Activated CD8-positive, alpha-beta memory T cell treated with anti-CD3 and anti-CD28 coated beads, Interleukin-2, amount 50 U/mL, for 24 hours (primary cell): ENCODE data around the gene KAZALD1.

Source experiments
- DNase-seq: peaks from one replicate; pipeline ENCODE4 v3.0.0-alpha.2; 2020; ENCODE audit errors: extremely low read depth

The KAZALD1 gene, protein sequence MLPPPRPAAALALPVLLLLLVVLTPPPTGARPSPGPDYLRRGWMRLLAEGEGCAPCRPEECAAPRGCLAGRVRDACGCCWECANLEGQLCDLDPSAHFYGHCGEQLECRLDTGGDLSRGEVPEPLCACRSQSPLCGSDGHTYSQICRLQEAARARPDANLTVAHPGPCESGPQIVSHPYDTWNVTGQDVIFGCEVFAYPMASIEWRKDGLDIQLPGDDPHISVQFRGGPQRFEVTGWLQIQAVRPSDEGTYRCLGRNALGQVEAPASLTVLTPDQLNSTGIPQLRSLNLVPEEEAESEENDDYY

DNA sequence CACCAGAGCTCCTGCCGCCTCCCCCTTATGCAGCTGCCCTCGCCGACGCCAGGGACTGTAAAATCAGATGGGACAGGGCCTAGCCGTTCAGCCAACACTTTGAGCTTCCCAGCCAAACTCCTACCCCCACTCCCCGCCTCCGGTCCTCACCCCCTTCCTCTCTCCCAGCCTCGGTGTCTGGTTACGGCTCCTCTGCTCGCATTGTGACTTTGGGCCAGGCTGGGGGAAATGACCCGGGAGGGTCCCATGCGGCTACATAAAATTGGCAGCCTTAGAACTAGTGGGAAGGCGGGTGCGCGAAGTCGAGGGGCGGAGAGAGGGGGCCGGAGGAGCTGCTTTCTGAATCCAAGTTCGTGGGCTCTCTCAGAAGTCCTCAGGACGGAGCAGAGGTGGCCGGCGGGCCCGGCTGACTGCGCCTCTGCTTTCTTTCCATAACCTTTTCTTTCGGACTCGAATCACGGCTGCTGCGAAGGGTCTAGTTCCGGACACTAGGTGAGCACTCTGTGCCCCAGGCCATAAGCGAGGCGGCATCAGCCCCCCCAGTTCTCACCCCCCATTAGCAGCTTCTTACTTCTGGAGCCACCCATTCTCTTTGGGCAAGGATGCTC is at the start of gene KAZALD1:
Gene KAZALD1, plus strand, starts transcription at position 366 of the 608 bp plus-strand sequence. CDS start 604 bp downstream, outside the sequence.
- no peak for DNase-seq

DNA sequence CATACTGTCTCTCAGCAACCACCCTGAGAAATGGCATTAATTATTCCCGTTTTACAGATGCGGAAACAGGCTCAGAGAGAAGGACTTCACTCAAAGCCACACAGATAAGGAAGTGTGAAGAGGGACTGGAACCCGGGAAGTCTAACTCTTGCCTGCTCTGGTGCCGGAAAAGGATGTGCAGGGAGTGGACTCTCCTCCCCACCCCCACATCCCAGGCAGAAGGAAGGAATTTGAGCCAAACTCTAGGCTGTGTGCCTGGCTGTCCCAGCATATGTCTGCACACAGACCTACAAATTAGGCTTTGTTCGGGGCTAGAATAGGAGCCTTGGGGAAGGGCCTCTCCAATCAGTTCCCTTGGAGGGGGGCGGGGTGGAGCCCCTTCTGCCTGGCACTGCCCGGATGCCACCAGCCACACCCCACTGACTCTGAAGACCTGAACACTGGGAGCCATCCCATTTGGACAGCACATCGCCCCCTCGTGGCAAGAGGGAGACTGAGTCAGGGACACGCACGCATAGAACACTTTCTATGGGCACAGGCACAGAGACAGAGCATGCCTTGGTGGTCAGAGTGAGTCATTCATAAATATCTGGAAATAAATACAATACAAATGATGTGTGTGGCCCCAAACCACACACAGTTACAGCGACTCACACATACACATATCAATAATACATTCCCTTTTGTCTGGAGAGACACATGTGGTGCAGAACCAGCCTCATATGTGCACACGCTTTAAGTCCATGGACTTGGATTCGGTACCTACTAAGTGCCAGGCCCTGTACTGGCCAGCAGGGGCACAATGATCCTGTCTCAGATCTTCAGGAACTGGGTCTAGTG is 49.0 kb upstream of the KAZALD1 start:
- DNase-seq: no peak

GRCh38 chr10:101013365-101013825 is 48.4 kb upstream of the KAZALD1 start:
- no peak for DNase-seq

- no peak for DNase-seq
Observed at GRCh38 chr10:101014230-101014884, 47.4 kb upstream of the KAZALD1 start.

GRCh38 chr10:101014966-101015581 is 46.7 kb upstream of the KAZALD1 start:
- DNase-seq: no peak

DNA sequence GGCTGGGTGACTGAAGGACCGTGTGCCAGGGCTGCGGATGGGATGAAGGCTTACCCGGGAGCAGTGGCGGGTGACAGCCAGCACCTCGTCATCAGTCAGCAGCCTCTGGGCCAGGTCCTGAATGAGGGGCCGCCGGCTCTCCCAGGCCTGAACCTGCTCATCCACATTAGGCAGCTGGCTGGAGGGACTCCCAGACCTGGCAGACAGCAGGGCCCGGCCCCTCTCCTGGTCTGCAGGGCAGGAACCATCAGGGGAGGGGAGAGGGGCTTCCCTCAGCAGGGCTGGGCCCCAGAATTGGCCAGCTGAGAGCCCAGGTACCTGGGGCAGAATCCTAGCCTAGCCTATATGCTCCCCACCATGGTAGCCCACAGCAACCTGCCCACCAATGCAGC is 46.2 kb upstream of the KAZALD1 start:
- no peak for DNase-seq

DNA sequence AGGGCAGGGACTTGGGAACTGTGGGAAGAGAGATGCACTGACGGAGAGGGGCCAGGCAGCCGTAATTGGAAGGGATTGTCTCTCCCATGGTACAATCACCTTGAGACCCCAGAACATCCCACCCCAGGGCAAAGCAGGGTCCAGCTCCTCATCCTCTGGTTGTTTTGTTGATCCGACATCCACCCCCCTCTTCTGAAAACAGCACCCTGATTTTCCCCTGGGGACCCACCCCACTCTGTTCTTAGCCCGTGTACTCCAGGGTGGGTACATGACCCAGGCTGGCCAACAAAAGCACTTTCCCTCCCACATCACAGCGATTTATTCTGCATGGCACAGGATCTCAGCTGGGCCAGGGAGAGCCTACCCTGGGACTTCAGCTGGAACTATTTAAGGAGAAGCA is 45.0 kb upstream of the KAZALD1 start:
- no peak for DNase-seq

DNA sequence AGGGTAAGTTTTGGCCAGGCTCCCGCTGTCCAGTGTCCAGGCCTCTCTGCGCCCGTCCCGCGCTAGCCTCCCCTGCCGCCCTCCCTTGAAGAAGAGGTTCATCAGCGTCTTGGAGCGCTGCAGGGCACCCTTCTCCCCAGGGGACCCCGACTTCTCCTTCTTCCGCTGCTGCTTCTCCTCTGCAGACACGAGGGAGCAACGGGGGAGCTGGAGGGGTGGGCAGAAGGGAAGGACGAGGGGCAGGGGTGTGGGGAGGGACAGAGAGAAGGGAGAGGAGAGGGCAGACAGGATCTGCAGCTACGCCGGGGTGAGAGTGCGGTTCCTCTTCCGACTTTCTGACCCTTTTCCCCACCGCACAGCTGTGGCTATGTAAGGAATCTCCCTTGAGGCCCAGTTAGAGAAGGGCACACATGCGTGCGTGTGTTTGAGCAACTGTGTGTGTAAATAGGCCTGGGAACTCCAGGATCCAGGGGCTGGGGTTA is 43.6 kb upstream of the KAZALD1 start:
- no peak for DNase-seq

DNA sequence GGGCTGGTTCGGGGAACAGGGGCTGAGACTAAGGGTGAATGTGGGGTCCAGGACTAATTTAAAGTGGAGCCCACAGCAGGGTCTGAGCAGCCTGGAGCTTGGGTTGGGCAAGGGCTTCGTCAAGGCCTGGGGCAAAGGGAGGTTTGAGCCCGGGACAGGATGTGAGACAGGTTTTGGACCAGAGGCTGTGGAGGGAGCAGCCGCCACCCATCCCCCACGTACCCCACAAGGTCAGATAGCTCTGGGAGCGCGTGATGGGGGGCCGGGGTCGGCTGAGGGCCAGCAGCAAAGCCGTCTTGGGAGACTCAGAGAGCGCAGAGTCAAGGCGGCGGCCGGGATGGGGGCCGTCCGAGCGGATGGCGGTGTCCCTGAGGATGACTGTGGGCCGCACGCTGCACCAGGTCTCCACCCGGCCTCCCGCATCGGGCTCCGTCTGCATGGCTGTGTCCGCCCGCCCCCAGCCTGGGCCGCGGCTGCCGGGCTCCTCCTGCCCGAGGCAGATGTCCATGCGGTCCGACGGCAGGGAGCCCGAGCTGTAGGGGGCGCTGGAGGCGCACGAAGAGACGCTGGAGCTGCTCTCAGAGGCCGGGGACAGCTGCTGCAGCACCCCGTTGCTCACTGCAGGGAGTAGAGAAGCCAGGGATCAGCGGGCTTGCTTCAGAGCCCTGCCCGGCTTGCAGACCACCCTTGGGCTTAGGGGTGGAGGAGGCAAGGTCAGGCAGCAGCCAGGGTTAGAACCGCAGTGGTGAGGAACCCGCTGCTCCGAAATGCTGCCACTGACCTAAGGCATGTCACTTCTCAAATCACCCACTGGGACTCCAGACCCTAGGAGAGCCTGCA is 43.0 kb upstream of the KAZALD1 start:
- DNase-seq: no peak

DNA sequence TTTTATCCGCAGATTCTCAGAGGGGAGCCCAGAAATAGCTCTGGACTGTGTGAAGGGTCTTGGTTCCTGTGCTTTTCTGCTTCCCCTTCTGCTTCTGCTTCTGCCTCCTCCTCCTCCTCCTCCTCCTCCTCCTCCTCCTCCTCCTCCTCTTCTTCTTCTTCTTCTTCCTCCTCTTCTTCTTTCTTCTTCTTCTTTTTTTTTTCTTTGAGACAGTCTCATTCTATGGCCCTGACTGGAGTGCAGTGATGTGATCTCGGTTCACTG is 42.4 kb upstream of the KAZALD1 start:
- no peak for DNase-seq

DNA sequence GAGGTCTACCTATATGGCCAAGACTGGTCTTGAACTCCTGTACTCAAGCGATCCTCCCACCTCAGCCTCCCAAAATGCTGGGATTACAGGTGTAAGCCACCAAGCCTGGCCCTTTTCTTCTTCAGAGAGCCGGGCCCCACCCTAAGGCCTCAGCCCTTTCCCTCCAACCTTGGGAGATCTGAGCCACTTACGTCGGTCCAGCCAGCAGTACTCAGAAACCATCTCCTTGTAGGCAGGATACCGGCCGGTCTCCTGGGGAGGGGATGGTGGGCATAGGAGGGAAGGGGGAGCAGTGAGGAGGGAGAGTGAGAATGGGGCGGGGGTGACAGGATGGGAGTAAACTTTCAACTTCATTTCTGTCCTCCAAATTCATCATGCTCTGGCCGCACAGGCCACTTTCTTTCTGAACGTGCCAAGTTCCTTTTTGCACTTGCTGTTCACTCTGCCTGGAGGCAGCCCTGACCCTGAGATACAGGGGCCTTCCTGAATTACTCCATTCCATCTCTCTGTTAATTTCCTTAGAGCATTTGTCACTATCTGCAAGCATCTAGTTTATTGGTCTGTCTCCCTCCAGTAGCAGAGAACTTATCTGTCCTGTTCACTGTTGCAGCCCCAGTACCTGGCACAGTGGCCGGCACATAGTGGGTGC is 41.2 kb upstream of the KAZALD1 start:
- DNase-seq: no peak

DNA sequence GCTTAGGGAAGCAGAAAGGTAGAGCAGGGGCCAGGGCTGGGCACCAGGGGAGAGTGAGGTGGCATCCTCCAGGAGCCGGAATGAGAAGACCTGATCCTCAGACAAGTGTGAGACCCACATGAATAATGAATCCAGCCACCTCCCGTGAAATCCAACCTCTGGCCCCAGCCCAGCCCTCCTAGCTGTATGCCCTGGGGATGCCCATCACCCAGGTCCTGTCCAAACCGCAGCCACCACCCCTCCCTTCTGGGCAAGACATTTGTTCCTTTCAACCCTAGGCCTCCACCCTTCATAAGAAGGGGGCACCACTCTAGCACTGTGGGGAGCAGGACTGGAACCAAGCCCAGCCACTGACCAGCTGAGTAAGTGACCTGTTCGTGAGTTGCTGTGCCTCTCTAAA is 40.5 kb upstream of the KAZALD1 start:
- DNase-seq: no peak

- no peak for DNase-seq
Observed at GRCh38 chr10:101021692-101022251, 40.0 kb upstream of the KAZALD1 start.

DNA sequence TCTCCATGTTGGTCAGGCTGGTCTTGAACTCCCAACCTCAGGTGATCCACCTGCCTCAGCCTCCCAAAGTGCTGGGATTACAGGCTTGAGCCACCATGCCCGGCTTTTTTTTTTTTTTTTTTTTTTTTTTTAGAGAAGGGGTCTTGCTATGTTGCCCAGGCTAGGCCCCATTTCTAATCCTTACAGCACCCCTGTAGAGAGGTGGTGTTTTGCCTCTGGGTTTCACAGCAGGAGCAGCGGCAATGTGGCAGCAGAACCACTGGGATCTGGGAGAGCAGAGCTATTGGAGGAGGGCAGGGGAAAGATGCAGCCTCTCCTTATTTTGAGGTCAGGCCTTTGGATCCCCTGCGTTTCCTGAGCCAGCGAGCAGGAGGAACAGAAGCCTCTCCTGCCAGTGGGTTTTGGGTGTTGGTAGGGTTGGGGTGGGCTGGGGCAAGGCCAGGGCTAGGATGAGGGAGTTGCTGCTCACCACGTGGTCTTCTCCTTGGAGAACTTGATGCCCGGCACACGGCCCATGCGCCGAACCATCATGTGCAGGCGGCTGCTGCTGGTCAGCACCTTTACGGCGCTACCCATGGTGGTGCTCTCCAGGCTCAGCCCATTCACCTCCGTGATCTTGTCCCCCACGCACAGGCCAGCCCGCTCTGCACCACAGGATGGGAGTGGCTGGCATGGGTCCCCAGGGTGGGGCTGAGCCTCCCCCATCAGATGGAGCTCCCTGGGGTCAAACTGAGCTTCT is 38.7 kb upstream of the KAZALD1 start:
- DNase-seq: no peak

DNA sequence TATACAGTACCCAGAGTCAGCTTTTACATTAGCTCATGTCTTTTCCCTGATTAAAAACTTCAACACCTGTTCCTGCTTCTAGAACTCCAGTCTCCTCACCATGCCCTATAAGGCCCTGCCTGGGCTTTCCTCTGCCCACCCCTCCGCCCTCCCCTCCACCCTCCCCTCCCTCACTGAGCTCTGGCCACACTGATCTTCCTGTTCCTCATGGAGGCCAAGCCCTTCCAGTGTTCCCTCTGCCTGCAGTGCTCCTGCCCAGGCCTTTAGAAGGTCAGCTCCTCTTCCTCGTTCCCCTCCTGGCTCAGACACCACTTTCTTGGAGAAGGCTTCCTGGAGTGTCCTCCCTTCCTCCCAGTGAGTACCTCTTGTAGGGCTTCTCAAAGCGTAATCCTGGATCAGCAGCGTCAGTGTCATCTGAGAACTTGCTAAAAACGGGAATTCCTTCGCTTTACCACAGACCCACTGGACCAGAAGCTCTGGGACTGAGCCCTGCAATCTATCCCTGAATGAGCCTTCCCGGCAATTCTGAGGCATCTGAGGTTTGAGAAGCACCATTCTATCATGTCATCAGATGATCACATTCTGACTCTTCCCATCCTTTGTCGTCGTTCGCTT is 34.6 kb upstream of the KAZALD1 start:
- DNase-seq: no peak

- DNase-seq: no peak
Observed at GRCh38 chr10:101028446-101029337, 33.1 kb upstream of the KAZALD1 start.

DNA sequence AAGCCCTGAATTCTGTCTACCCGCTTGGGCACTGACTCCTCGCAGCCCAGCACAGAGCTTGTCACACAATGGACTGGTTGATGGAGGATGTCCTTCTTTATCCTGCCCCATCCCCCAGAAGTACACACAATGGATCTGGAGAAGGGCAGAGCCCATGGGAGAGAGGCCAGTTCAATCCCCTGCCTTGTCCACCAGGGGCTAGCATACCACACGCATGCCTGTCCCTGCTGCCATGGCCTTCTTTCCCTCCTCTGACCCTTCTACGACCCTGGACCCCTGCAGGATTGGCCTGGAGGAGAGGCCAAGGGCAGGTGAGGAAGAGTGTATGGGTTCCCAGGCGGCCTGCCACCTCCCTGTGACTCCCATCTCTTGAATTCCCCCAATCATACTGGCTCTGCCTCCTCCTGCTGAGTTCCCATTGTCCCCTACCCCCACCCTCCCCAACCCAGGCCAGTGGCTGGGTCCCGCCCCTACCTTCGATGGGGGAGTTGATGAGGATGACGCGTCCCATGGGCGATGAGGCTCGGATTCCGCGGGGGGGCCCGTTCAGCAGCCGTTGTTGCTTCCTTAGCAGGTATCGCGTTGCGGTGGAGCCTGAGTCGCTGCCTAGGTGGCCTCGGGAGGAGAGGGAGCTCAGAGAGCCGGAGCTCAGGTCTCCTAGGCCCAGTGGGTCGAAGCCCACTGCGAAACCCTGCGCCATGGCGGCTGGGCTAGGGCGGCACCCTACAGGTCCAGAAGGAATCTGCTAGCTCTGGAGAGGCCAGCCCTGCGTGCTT is 32.1 kb upstream of the KAZALD1 start:
- DNase-seq: no peak
